H1 (cell line): ENCODE measurements around the gene ADGRL4. TPM values are rescaled to one million over a fixed set of nuclear protein-coding genes. Genes with fewer than 3 reads are reported as not detected.
A peak's percentile ranks its signal among the peaks of the same experiment; 100 is the strongest.

Source experiments
- CTCF ChIA-PET: fragments of 300-600 bp; sonication (Branson Sonifier 250); formaldehyde crosslinking; loops from one replicate; lab custom pipeline; 2021; ENCODE audit not compliant: partially characterized antibody; lab: Charles Lee
- POLR2A ChIA-PET: fragments of 300-600 bp; sonication (Branson Sonifier 250); formaldehyde crosslinking; loops from one replicate; lab custom pipeline; 2021; ENCODE audit warnings: inconsistent platforms; ENCODE audit not compliant: partially characterized antibody; lab: Charles Lee
- DNase-seq, 2 experiments: peaks; one replicate each; pipeline versions ENCODE4 v3.0.0 to v3.0.0-alpha.2; 2010 to 2022; ENCODE audit warnings: low spot score in 2 of 2, low read depth in 1 of 2, mixed read lengths in 1 of 2
- FAIRE-seq: peaks from 2 replicates; lab custom pipeline; 2011; peaks lifted over from hg19 to GRCh38; lab: Jason Lieb, UNC
- H2AFZ ChIP-seq: 2 replicates; pipeline ENCODE4 v1.8.1; 2012; ENCODE audit warnings: low read length, inconsistent platforms
- H2AK5ac ChIP-seq: 2 replicates; pipeline ENCODE4 v1.6.1; 2013; ENCODE audit warnings: low read depth, low read length
- H2BK120ac ChIP-seq: replicated peaks from 2 replicates; pipeline ENCODE3; 2013; ENCODE audit warnings: low read depth, low read length, inconsistent platforms
- H2BK12ac ChIP-seq: 2 replicates; pipeline ENCODE4 v1.6.1; 2013; ENCODE audit warnings: low read depth, low read length
- H2BK15ac ChIP-seq: 2 replicates; pipeline ENCODE4 v1.6.1; 2013; ENCODE audit warnings: low read length
- H2BK20ac ChIP-seq: 2 replicates; pipeline ENCODE4 v1.6.1; 2013; ENCODE audit warnings: low read length
- H2BK5ac ChIP-seq: 2 replicates; pipeline ENCODE4 v1.6.1; 2013; ENCODE audit warnings: low read depth, low read length
- H3K14ac ChIP-seq: 2 replicates; pipeline ENCODE4 v1.6.1; 2013; ENCODE audit warnings: inconsistent platforms; ENCODE audit not compliant: insufficient read length
- H3K18ac ChIP-seq: 2 replicates; pipeline ENCODE4 v1.6.1; 2013; ENCODE audit warnings: low read length; ENCODE audit errors: extremely low read depth
- H3K23ac ChIP-seq: 2 replicates; pipeline ENCODE4 v1.6.1; 2013; ENCODE audit warnings: inconsistent platforms; ENCODE audit not compliant: insufficient read length
- H3K23me2 ChIP-seq: 2 replicates; pipeline ENCODE4 v1.6.1; 2013; ENCODE audit warnings: low read depth, low read length
- H3K27ac ChIP-seq: 2 replicates; pipeline ENCODE4 v1.6.1; 2011; ENCODE audit warnings: low read depth, low read length, inconsistent platforms
- H3K27me3 ChIP-seq, 4 experiments: replicated peaks in 1 of 4; 1 replicate in 1 of 4; 2 replicates in 3 of 4; pipeline versions ENCODE4 v1.6.1 to v1.8.1; 2011 to 2013; ENCODE audit warnings: low read length in 3 of 4, mild to moderate bottlenecking in 3 of 4, inconsistent platforms in 2 of 4, mixed read lengths in 2 of 4, moderate library complexity in 1 of 4; ENCODE audit not compliant: control insufficient read depth in 3 of 4, insufficient read depth in 3 of 4; ENCODE audit errors: extremely low read depth in 1 of 4
- H3K36me3 ChIP-seq, 4 experiments: 2 replicates each; pipeline versions ENCODE4 v1.6.1 to v1.8.1; 2011 to 2013; ENCODE audit warnings: mild to moderate bottlenecking in 4 of 4, low read length in 3 of 4, moderate library complexity in 2 of 4, control low read depth in 1 of 4, inconsistent platforms in 1 of 4; ENCODE audit not compliant: insufficient read depth in 4 of 4, control insufficient read depth in 2 of 4
- H3K4ac ChIP-seq: replicated peaks from 2 replicates; pipeline ENCODE3; 2013; ENCODE audit warnings: low read length, low read depth, mixed read lengths, inconsistent platforms; ENCODE audit not compliant: insufficient read length
- H3K4me1 ChIP-seq, 4 experiments: replicated peaks in 1 of 4; 1 replicate in 1 of 4; 2 replicates in 3 of 4; pipeline versions ENCODE4 v1.6.1 to v1.8.1; 2011 to 2013; ENCODE audit warnings: low read length in 3 of 4, inconsistent platforms in 2 of 4, mixed read lengths in 1 of 4; ENCODE audit not compliant: insufficient read depth in 4 of 4, control insufficient read depth in 3 of 4
- H3K4me2 ChIP-seq, 2 experiments: 2 replicates each; pipeline versions ENCODE4 v1.6.1 to v1.8.1; 2011 to 2013; ENCODE audit warnings: low read depth in 2 of 2, low read length in 2 of 2, control low read depth in 1 of 2, inconsistent platforms in 1 of 2, mild to moderate bottlenecking in 1 of 2; ENCODE audit not compliant: insufficient read depth in 1 of 2
- H3K4me3 ChIP-seq, 4 experiments: fragments of 200-600, 300-600 bp in 1 of 4; sonication (generic), shearing (Covaris generic), sonication (Bioruptor Twin) in 1 of 4; 2 replicates each; pipeline versions ENCODE4 v1.5.1 to v1.8.1; 2011 to 2016; ENCODE audit warnings: low read length in 4 of 4, low read depth in 3 of 4, control low read depth in 2 of 4, inconsistent platforms in 2 of 4, mild to moderate bottlenecking in 2 of 4, mixed read lengths in 1 of 4, moderate library complexity in 1 of 4; ENCODE audit not compliant: insufficient read depth in 2 of 4; ENCODE audit errors: extremely low read depth in 1 of 4
- H3K56ac ChIP-seq: replicated peaks from 2 replicates; pipeline ENCODE3; 2013; ENCODE audit warnings: low read depth, mild to moderate bottlenecking, mixed read lengths, low read length, inconsistent platforms; ENCODE audit not compliant: insufficient read length
- H3K79me1 ChIP-seq: 2 replicates; pipeline ENCODE4 v1.6.1; 2013; ENCODE audit warnings: low read depth, low read length, control low read depth
- H3K79me2 ChIP-seq, 2 experiments: 2 replicates each; pipeline versions ENCODE4 v1.6.1 to v1.8.1; 2012 to 2013; ENCODE audit warnings: low read length in 2 of 2, mild to moderate bottlenecking in 2 of 2, inconsistent platforms in 1 of 2; ENCODE audit not compliant: insufficient read depth in 2 of 2, control insufficient read depth in 1 of 2
- H3K9ac ChIP-seq, 4 experiments: replicated peaks in 1 of 4; 1 replicate in 1 of 4; 2 replicates in 3 of 4; pipeline versions ENCODE4 v1.6.1 to v1.8.1; 2011 to 2013; ENCODE audit warnings: low read depth in 3 of 4, low read length in 3 of 4, control low read depth in 2 of 4, mild to moderate bottlenecking in 2 of 4, moderate library complexity in 2 of 4, inconsistent platforms in 1 of 4; ENCODE audit errors: extremely low read depth in 1 of 4
- H3K9me3 ChIP-seq, 2 experiments: 2 replicates each; pipeline versions ENCODE4 v1.6.1 to v1.8.1; 2012 to 2013; ENCODE audit warnings: mild to moderate bottlenecking in 2 of 2, moderate library complexity in 2 of 2, control low read depth in 1 of 2, inconsistent platforms in 1 of 2, low read depth in 1 of 2, low read length in 1 of 2, mixed read lengths in 1 of 2; ENCODE audit not compliant: insufficient read depth in 2 of 2
- H4K20me1 ChIP-seq, 2 experiments: replicated peaks in 1 of 2; 2 replicates each; pipeline versions ENCODE3 to v1.8.1; 2011 to 2013; ENCODE audit warnings: inconsistent platforms in 2 of 2, low read length in 2 of 2, mild to moderate bottlenecking in 1 of 2; ENCODE audit not compliant: insufficient read depth in 2 of 2, control insufficient read depth in 1 of 2
- H4K5ac ChIP-seq: 2 replicates; pipeline ENCODE4 v1.6.1; 2013; ENCODE audit warnings: low read length, low read depth, mixed read lengths, inconsistent platforms; ENCODE audit not compliant: insufficient read length
- H4K8ac ChIP-seq: 2 replicates; pipeline ENCODE4 v1.8.0; 2013; ENCODE audit warnings: mild to moderate bottlenecking, moderate library complexity, low read length, inconsistent platforms; ENCODE audit not compliant: insufficient read depth; ENCODE audit errors: extremely low read depth
- H4K91ac ChIP-seq: replicated peaks from 2 replicates; pipeline ENCODE3; 2013; ENCODE audit warnings: low read length, mixed read lengths, inconsistent platforms; ENCODE audit not compliant: insufficient read length
- ASH2L ChIP-seq: fragments of 200-600, 300-600 bp; sonication (generic); IDR thresholded peaks from one replicate; pipeline ENCODE4 v1.7.1; 2017; ENCODE audit warnings: low read length
- POLR2AphosphoS5 ChIP-seq: IDR thresholded peaks from 2 replicates; pipeline ENCODE4 v1.6.1; 2011; ENCODE audit warnings: low read depth, low read length
- TEAD4 ChIP-seq: IDR thresholded peaks from 2 replicates; pipeline ENCODE4 v1.6.1; 2012; ENCODE audit warnings: low read depth, low read length, inconsistent platforms, mixed read lengths
- WGBS, 2 experiments: shearing (Covaris generic) in 1 of 2; methylation state at CpG; one replicate each; pipeline versions ENCODE4 v1.1.6 to v1.1.7; 2013 to 2015; ENCODE audit warnings: low lambda C conversion rate in 2 of 2, mixed read lengths in 2 of 2, inconsistent platforms in 1 of 2, low coverage in 1 of 2, missing lambda C conversion rate in 1 of 2; ENCODE audit not compliant: insufficient replicate concordance in 2 of 2, insufficient coverage in 1 of 2, insufficient read length in 1 of 2; ENCODE audit errors: extremely low coverage in 1 of 2, missing lambda C conversion rate in 1 of 2; 5-methylcytosine and 5-hydroxymethylcytosine counted together
- polyA plus RNA-seq, 7 experiments: library from polyadenylated mRNA; depleted of rRNA in 3 of 7; stranded (reverse) in 5 of 7; unstranded in 2 of 7; fragments of >200 nt in 5 of 7; fragments of 200-250 nt in 2 of 7; gene quantifications; 1 replicate in 5 of 7; 2 replicates in 1 of 7; 4 replicates in 1 of 7; pipeline versions ENCODE4 v1.2.1 to v1.2.3, GENCODE V29; 2011 to 2013; ENCODE audit warnings: missing spikeins in 2 of 7, mixed read lengths in 2 of 7
- total RNA-seq: library from RNA; stranded (reverse); fragmentation: NEBNext Ultra II Directional; extraction: Animal tissue kit (Norgen Biotek cat#: 25700); gene quantifications from 2 replicates; pipeline ENCODE4 v1.2.1, GENCODE V29; 2021

The ADGRL4 gene
- total and polyA plus RNA-seq, 2 of the 8 experiments (the other 6 are each of a cell fraction or from before 2014, with no cell fraction given): 0.60 to 0.97 TPM

- FAIRE-seq (peak; percentile 63), DNase-seq (peak in 1 of 2 experiments; percentile 3)
- 48% methylated on average over 6 of the region's 6 CpGs; no CpG with 5 or more reads in 1 of the 2 experiments for WGBS, 2 experiments
Observed at GRCh38 chr1:78884685-78885452, 121.7 kb downstream of the ADGRL4 start.

More at GRCh38 chr1:78884685-78885452, 121.7 kb downstream of the ADGRL4 start:
- no peak overlapping the region for H4K5ac ChIP-seq
- no peak overlapping the region for H3K14ac ChIP-seq
- no peak overlapping the region for H3K27ac ChIP-seq
- no peak overlapping the region for H3K56ac ChIP-seq
- no peaks in the 10 kb centered on the region for H3K79me1 ChIP-seq
- H2BK120ac ChIP-seq: no peak overlapping the region
- H3K4ac ChIP-seq: no peak overlapping the region
- H2BK20ac ChIP-seq: no peak overlapping the region
- H3K4me2 ChIP-seq: peak overlapping the region; percentile 51 to 53
- no peaks in the 10 kb centered on the region for H4K20me1 ChIP-seq
- H3K9me3 ChIP-seq: no peaks in the 10 kb centered on the region
- no peak for TF ChIP-seq ASH2L
- no peak for TF ChIP-seq POLR2AphosphoS5
- no peak for TF ChIP-seq TEAD4
- no peak overlapping the region for H3K9ac ChIP-seq
- no peak overlapping the region for H4K8ac ChIP-seq
- H3K4me1 ChIP-seq: peaks cover 0 to 7% (median 3%) of the 10 kb centered on the region in 4 experiments; a peak in 4 of 7 replicates
- H3K18ac ChIP-seq: no peak overlapping the region
- no peak overlapping the region for H3K23ac ChIP-seq
- H3K36me3 ChIP-seq: no peaks in the 10 kb centered on the region
- H3K27me3 ChIP-seq: peaks cover 0 to 1% (median 0%) of the 10 kb centered on the region in 4 experiments; a peak in 1 of 7 replicates
- H2AFZ ChIP-seq: peak overlapping the region; percentile 46; the same call in 1 of the 2 replicates
- no peak overlapping the region for H2BK15ac ChIP-seq
- H3K4me3 ChIP-seq: peak overlapping the region in 1 of 4 experiments; percentile 18; a peak in 1 of 8 replicates
- no peak overlapping the region for H2BK5ac ChIP-seq
- no peak overlapping the region for H4K91ac ChIP-seq
- no peak overlapping the region for H2BK12ac ChIP-seq
- ChIA-PET POLR2A (interaction anchor here (0.6 kb wide), 1 partner anchor 324 kb away, joined by 3 read pairs; no protein-coding TSS in a partner anchor), CTCF (no interaction called here)
- no peaks in the 10 kb centered on the region for H3K23me2 ChIP-seq
- H3K79me2 ChIP-seq: no peaks in the 10 kb centered on the region
- H2AK5ac ChIP-seq: no peak overlapping the region
